HG03460 (cell line): ENCODE results near the gene ZNF544.
"Not testable (repeated sequence)": the region's sequence is repeated elsewhere in the genome, so short reads cannot be mapped to it uniquely, and the experiment has no call there.

Experiments
- ATAC-seq: cut with Tn5 transposase; IDR thresholded peaks from one replicate; pipeline ENCODE4 v1.9.1; 2021; ENCODE audit not compliant: unreplicated experiment

The ZNF544 gene

GRCh38 chr19:58252102-58252685 is 23.5 kb downstream of the ZNF544 start:
- ATAC-seq = no peak

GRCh38 chr19:58258259-58258658 is 29.5 kb downstream of the ZNF544 start:
- ATAC-seq = not testable (repeated sequence)

- no peak for ATAC-seq
Observed at GRCh38 chr19:58261600-58261967, 32.9 kb downstream of the ZNF544 start.

GRCh38 chr19:58261968-58262921 is 33.5 kb downstream of the ZNF544 start:
- no peak for ATAC-seq

GRCh38 chr19:58262922-58263296 is 34.2 kb downstream of the ZNF544 start:
- ATAC-seq = no peak

GRCh38 chr19:58265100-58265499 is 36.4 kb downstream of the ZNF544 start:
- ATAC-seq = no peak

- ATAC-seq = no peak
Observed at GRCh38 chr19:58268344-58268743, 39.6 kb downstream of the ZNF544 start.

GRCh38 chr19:58274771-58275201 is 46.1 kb downstream of the ZNF544 start:
- no peak for ATAC-seq

- ATAC-seq = no peak
Observed at GRCh38 chr19:58275564-58275963, 46.9 kb downstream of the ZNF544 start.

GRCh38 chr19:58277197-58277596 is 48.5 kb downstream of the ZNF544 start:
- no peak for ATAC-seq

- ATAC-seq = peak; percentile 6
Observed at GRCh38 chr19:58277748-58278540, 49.2 kb downstream of the ZNF544 start.

GRCh38 chr19:58278541-58279041 is 49.9 kb downstream of the ZNF544 start, which contains the start of gene ZNF8:
Gene ZNF8 (plus strand): TSS chr19:58278955. CDS start chr19:58279082, 127 bp downstream.
- peak; percentile 93 for ATAC-seq

GRCh38 chr19:58279042-58279924 is 50.6 kb downstream of the ZNF544 start:
- peak; percentile 9 for ATAC-seq

GRCh38 chr19:58279925-58280316 is 51.2 kb downstream of the ZNF544 start:
- no peak for ATAC-seq

GRCh38 chr19:58284199-58284598 is 55.5 kb downstream of the ZNF544 start:
- no peak for ATAC-seq

- ATAC-seq = no peak
Observed at GRCh38 chr19:58291943-58292342, 63.2 kb downstream of the ZNF544 start.

- ATAC-seq = no peak
Observed at GRCh38 chr19:58294743-58295374, 66.1 kb downstream of the ZNF544 start.

- no peak for ATAC-seq
Observed at GRCh38 chr19:58296104-58296503, 67.4 kb downstream of the ZNF544 start.

GRCh38 chr19:58300620-58301019 is 71.9 kb downstream of the ZNF544 start:
- no peak for ATAC-seq

GRCh38 chr19:58304255-58304654 is 75.5 kb downstream of the ZNF544 start:
- ATAC-seq = no peak
